BE2C (cell line): ENCODE measurements around the gene ADGRL3.

Source experiments
- DNase-seq: peaks from one replicate; pipeline ENCODE4 v3.0.0-alpha.2; 2020
- H3K27me3 ChIP-seq: fragments of 250-450 bp; sonication (Bioruptor Pico); 2 replicates; pipeline ENCODE4 v1.5.1; 2020; ENCODE audit warnings: mild to moderate bottlenecking
- H3K36me3 ChIP-seq: fragments of 250-450 bp; sonication (Bioruptor Pico); 2 replicates; pipeline ENCODE4 v1.5.1; 2020; ENCODE audit warnings: mild to moderate bottlenecking
- H3K4me1 ChIP-seq: fragments of 250-450 bp; sonication (Bioruptor Pico); 2 replicates; pipeline ENCODE4 v1.5.1; 2020
- H3K4me3 ChIP-seq: 2 replicates; pipeline ENCODE4 v1.5.1; 2011; ENCODE audit warnings: low read depth, low read length
- H3K9me3 ChIP-seq: fragments of 250-450 bp; sonication (Bioruptor Pico); 2 replicates; pipeline ENCODE4 v1.5.1; 2020
- CTCF ChIP-seq: IDR thresholded peaks from 2 replicates; pipeline ENCODE4 v1.5.1; 2012; ENCODE audit warnings: mild to moderate bottlenecking, low read depth, low read length

ADGRL3 gene

GRCh38 chr4:61915501-61915900 lies 715.4 kb downstream of the ADGRL3 start:
- Histone ChIP-seq H3K9me3 (no peaks in the 10 kb centered on the region), H3K27me3 (no peaks in the 10 kb centered on the region), H3K4me3 (no peak overlapping the region), H3K4me1 (no peaks in the 10 kb centered on the region), H3K36me3 (no peaks in the 10 kb centered on the region)
- DNase-seq, result no peak
- no peak for TF ChIP-seq CTCF

GRCh38 chr4:61918507-61918906 lies 718.4 kb downstream of the ADGRL3 start:
- Histone ChIP-seq H3K27me3 (no peaks in the 10 kb centered on the region), H3K9me3 (no peaks in the 10 kb centered on the region), H3K4me1 (no peaks in the 10 kb centered on the region; the same call in 1 of the 2 replicates), H3K36me3 (no peaks in the 10 kb centered on the region), H3K4me3 (no peak overlapping the region)
- no peak for DNase-seq
- TF ChIP-seq CTCF, result no peak

- DNase-seq, result no peak
- Histone ChIP-seq H3K9me3 (no peaks in the 10 kb centered on the region), H3K27me3 (no peaks in the 10 kb centered on the region), H3K4me3 (no peak overlapping the region), H3K4me1 (no peaks in the 10 kb centered on the region; the same call in 1 of the 2 replicates), H3K36me3 (no peaks in the 10 kb centered on the region)
- TF ChIP-seq CTCF, result no peak
These were observed 718.9 kb downstream of the ADGRL3 start for GRCh38 chr4:61918987-61919386.

GRCh38 chr4:61919561-61919960 lies 719.4 kb downstream of the ADGRL3 start:
- no peaks in the 10 kb centered on the region for H3K27me3 ChIP-seq
- no peak for TF ChIP-seq CTCF
- H3K4me1 ChIP-seq, result no peaks in the 10 kb centered on the region; the same call in 1 of the 2 replicates
- DNase-seq, result no peak
- H3K36me3 ChIP-seq, result no peaks in the 10 kb centered on the region
- H3K4me3 ChIP-seq, result no peak overlapping the region
- no peaks in the 10 kb centered on the region for H3K9me3 ChIP-seq

- H3K36me3 ChIP-seq, result no peaks in the 10 kb centered on the region
- H3K27me3 ChIP-seq, result no peaks in the 10 kb centered on the region
- no peak for DNase-seq
- no peaks in the 10 kb centered on the region; the same call in 1 of the 2 replicates for H3K4me1 ChIP-seq
- no peak overlapping the region for H3K4me3 ChIP-seq
- no peak for TF ChIP-seq CTCF
- no peaks in the 10 kb centered on the region for H3K9me3 ChIP-seq
These were observed 721.8 kb downstream of the ADGRL3 start for GRCh38 chr4:61921920-61922319.

GRCh38 chr4:61922766-61923165 lies 722.6 kb downstream of the ADGRL3 start:
- TF ChIP-seq CTCF, result no peak
- no peaks in the 10 kb centered on the region for H3K9me3 ChIP-seq
- no peaks in the 10 kb centered on the region for H3K27me3 ChIP-seq
- H3K4me3 ChIP-seq, result no peak overlapping the region
- H3K4me1 ChIP-seq, result no peaks in the 10 kb centered on the region; the same call in 1 of the 2 replicates
- DNase-seq, result no peak
- no peaks in the 10 kb centered on the region for H3K36me3 ChIP-seq
